ENCODE measurements around the gene GMPPA.

DNA sequence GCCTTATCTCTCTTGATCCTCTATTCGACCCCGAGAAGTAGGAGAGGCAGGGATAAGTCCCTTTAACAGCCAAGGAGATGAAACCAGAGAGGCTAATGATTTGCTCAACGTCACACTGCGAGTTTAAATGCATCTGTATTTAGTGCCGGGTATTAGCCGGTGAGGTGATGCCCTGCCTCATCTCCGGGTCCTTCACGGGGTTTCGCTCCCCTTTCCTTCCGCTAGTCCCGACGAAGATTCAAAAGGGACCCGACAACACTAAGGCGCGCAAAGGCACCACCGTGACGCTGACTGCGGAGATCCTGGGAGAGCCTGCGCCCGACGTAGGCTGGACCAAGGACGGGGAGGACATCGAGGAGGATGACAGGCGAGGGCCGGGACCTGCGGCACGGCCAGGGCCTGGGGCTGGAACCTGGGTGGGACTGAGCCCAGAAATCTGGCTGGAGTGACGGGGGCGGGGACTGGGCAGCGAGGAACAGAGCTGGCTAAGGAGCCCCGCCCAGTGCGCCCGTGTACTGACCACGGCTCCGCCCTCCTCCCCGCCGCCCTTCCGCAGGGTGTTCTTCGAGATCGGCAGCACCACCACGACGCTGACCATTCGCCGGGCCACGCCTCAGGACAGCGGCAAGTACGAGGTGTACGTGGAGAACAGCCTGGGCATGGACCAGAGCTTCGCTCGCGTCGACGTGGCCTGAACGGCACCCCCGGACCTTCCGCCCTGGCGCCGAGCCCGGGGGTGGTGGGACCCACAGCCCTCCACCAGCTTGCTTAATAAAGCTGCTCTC is 1.0 kb upstream of the GMPPA start:
- TF ChIP-seq, protein P1, sequence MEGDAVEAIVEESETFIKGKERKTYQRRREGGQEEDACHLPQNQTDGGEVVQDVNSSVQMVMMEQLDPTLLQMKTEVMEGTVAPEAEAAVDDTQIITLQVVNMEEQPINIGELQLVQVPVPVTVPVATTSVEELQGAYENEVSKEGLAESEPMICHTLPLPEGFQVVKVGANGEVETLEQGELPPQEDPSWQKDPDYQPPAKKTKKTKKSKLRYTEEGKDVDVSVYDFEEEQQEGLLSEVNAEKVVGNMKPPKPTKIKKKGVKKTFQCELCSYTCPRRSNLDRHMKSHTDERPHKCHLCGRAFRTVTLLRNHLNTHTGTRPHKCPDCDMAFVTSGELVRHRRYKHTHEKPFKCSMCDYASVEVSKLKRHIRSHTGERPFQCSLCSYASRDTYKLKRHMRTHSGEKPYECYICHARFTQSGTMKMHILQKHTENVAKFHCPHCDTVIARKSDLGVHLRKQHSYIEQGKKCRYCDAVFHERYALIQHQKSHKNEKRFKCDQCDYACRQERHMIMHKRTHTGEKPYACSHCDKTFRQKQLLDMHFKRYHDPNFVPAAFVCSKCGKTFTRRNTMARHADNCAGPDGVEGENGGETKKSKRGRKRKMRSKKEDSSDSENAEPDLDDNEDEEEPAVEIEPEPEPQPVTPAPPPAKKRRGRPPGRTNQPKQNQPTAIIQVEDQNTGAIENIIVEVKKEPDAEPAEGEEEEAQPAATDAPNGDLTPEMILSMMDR (IDR thresholded peaks at IDR 0.05) = no peak
- no peak for TF ChIP-seq POLR2A (IDR thresholded peaks at IDR 0.05)
